Right ventricle myocardium inferior (tissue), 1 donor: ENCODE results near the gene RGN. TPM values are rescaled to one million over a fixed set of nuclear protein-coding genes. Genes with fewer than 3 reads are reported as not detected.
"Not testable (repeated sequence)": the region's sequence is repeated elsewhere in the genome, so short reads cannot be mapped to it uniquely, and the experiment has no call there.

ENCODE experiments used
- ATAC-seq: fragments of 200-7000 bp; cut with Tn5 transposase; one replicate; pipeline ENCODE4 v1.9.1; 2020; ENCODE audit warnings: mild to moderate bottlenecking, moderate library complexity
- DNase-seq: peaks from one replicate; pipeline ENCODE4 v3.0.0; 2021; ENCODE audit errors: missing footprints
- intact Hi-C: fragments of 100-400 bp; cut with DNase I; formaldehyde crosslinking; loops from one replicate; pipeline ENCODE4 v1.11.0; 2022
- total RNA-seq: library from RNA; stranded (reverse); fragmentation: NEBNext Ultra II Directional; extraction: Animal tissue kit (Norgen Biotek cat#: 25700); gene quantifications from one replicate; pipeline ENCODE4 v1.2.1, GENCODE V29; 2021
- donor health status: DM: no; HTN: yes; CAD: no; lungs with severe emphysema.

Gene RGN
- total RNA-seq, 1 donor from 2014 or later = 14.1 TPM

DNA sequence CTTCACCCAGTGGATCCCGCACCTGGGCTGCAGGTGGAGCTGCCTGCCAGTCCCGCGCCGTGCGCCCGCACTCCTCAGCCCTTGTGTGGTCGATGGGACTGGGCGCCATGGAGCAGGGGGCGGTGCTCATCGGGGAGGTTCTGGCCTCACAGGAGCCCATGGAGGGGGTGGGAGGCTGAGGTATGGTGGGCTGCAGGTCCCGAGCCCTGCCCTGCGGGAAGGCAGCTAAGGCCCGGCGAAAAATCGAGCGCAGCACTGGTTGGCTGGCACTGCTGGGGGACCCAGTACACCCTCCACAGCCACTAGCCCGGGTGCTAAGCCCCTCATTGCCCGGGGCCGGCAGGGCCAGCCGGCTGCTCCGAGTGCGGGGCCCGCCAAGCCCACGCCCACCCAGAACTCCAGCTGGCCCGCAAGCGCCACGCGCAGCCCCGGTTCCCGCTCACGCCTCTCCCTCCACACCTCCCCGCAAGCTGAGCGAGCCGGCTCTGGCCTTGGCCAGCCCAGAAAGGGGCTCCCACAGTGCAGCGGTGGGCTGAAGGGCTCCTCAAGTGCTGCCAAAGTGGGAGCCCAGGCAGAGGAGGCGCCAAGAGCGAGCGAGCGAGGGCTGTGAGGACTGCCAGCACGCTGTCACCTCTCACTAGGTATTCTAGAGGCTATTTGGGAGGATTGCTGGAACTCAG is 32.8 kb downstream of the RGN start:
- ATAC-seq, intact Hi-C loops, DNase-seq: not testable (repeated sequence)

DNA sequence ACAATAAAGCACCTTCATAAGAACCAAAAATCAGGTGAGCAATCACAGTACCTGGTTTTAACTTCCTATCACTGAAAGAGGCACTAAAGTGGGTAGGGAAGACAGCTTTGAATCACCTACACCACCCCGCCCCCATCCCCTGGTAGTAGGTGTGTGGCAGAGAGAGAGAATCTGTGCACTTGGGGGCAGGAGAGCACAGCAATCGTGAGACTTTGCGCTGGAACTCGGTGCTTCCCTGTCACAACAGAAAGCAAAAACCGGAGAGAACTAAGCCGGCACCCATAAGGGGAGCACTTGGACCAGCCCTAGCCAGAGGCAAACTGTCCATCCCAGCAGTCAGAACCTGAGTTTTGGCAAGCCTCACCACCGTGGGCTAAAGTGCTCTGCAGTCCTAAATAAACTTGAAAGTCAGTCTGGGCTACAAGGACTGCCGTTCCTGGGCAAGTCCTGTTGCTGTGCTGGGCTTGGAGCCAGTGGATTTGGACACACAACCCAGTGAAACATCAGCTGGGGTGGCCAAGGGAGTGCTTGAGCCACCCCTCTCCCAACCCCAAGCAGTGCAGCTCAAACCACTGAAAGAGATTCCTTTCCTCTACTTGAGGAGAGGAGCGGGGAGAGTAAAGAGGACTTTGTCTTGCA is 34.2 kb downstream of the RGN start:
- intact Hi-C loops = no loop called here
- no peak for DNase-seq
- peak; percentile 28 for ATAC-seq

- ATAC-seq, intact Hi-C loops, DNase-seq: not testable (repeated sequence)
Measured at GRCh38 chrX:47116551-47117110, 38.4 kb downstream of the RGN start.

DNA sequence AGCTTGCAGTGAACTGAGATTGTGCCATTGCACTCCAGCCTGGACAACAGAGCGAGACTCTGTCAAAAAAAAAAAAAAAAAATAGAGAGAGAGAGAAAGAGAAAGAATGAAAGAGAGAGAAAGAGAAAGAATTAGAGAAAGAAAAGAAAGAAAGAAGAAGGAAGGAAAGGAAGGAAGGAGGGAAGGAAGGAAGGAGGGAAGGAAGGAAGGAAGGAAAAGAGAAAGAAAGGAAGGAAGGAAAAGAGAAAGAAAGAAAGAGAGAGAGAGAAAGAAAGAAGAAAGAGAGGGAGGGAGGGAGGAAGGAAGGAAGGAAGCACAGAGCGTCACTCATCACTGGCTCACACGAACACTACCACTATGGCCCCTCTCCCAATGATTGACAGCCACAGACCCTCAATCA is 46.2 kb downstream of the RGN start:
- intact Hi-C loops, DNase-seq, ATAC-seq: not testable (repeated sequence)

GRCh38 chrX:47129157-47129898 is 51.1 kb downstream of the RGN start:
- DNase-seq (peak; percentile 93), ATAC-seq (peak; percentile 99)
- intact Hi-C loops = loop anchor here (2.0 kb wide), 1 partner anchor 15 kb away; the partner anchor contains the start of genes NDUFB11 and RBM10

DNA sequence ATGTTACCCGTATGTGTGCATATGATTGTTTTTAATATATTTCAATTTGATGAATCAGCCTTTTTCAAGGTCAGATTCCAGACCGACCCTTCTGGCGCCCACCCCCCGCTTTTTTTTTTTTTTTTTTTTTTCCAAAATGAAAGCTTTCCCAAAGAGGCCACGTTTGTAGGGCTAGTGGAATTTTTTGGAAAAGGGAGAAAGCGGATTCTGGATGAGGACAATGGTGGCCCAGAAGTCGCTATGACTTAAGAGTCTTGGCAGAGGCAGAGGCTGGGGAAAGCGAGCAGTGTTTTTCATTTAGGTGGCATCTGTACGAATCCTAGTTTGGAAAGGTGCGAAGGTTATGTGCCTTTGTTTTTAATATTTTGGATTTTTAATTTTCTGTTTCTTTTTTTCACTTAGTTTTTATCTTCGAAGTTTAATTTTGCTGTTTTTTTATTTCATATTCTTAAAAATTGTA is 51.7 kb downstream of the RGN start:
- DNase-seq (no peak), ATAC-seq (no peak)
- intact Hi-C loops = loop anchor here (2.0 kb wide), 1 partner anchor 15 kb away; the partner anchor contains the start of genes NDUFB11 and RBM10

DNA sequence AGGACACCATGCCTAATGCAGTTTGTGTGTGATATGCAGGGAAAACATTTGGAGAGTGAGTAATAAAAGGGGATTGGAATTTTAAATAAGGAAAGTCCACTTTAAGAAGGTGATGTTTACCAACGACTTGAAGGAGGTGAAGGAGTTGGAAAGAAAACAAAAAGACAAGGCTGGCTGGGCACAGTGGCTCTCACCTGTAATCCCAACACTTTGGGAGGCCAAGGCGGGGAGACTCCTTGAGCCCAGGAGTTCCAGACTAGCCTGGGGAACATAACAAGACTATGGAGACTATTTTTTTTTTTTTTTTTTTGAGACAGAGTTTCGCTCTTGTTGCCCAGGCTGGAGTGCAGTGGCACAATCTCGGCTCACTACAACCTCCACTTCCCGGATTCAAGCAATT is 55.2 kb downstream of the RGN start:
- DNase-seq = no peak
- no peak for ATAC-seq
- intact Hi-C loops = no loop called here

DNA sequence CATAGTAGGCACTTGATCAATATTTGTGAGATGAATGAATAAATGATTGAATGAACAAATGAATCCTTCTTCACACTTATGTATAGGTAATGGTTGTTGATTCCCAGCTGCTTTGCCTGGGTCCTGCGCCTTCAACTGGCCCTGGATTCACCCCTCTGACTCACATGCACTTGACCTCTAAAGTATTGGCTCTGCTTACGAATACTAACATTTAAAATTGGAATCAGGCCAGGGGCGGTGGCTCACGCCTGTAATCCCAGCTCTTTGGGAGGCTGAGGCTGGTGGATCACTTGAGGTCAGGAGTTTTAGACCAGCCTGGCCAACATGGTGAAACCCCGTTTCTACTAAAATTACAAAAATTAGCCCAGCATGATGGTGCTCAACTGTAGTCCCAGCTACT is 57.4 kb downstream of the RGN start:
- DNase-seq, intact Hi-C loops, ATAC-seq: not testable (repeated sequence)

- ATAC-seq (no peak), DNase-seq (no peak)
- intact Hi-C loops = no loop called here
Measured at GRCh38 chrX:47138171-47138570, 59.9 kb downstream of the RGN start.

Other genes with a start within 250 kb of the RGN start
- 3.8 TPM for gene RP2, start 241.4 kb upstream of the RGN start, total RNA-seq
- gene JADE3, start 166.0 kb upstream of the RGN start, total RNA-seq = 9.0 TPM
- 212 TPM for gene NDUFB11, start 66.3 kb downstream of the RGN start, total RNA-seq
- 28.5 TPM for gene RBM10, start 66.8 kb downstream of the RGN start, total RNA-seq
- 93.5 TPM for gene UBA1, start 115.4 kb downstream of the RGN start, total RNA-seq
- 139 TPM for gene CDK16, start 140.2 kb downstream of the RGN start, total RNA-seq
- gene USP11, start 154.6 kb downstream of the RGN start, total RNA-seq = 31.5 TPM